NT2/D1 (cell line): Measurements from ENCODE around the gene PCBP2.

Experiments used
- YY1 ChIP-seq: IDR thresholded peaks from 2 replicates; pipeline ENCODE4 v1.6.1; 2011; ENCODE audit not compliant: insufficient read length, insufficient read depth
- ZNF274 ChIP-seq: IDR thresholded peaks from 2 replicates; pipeline ENCODE4 v1.6.1; 2011; ENCODE audit warnings: mild to moderate bottlenecking, low read depth, low read length

DNA sequence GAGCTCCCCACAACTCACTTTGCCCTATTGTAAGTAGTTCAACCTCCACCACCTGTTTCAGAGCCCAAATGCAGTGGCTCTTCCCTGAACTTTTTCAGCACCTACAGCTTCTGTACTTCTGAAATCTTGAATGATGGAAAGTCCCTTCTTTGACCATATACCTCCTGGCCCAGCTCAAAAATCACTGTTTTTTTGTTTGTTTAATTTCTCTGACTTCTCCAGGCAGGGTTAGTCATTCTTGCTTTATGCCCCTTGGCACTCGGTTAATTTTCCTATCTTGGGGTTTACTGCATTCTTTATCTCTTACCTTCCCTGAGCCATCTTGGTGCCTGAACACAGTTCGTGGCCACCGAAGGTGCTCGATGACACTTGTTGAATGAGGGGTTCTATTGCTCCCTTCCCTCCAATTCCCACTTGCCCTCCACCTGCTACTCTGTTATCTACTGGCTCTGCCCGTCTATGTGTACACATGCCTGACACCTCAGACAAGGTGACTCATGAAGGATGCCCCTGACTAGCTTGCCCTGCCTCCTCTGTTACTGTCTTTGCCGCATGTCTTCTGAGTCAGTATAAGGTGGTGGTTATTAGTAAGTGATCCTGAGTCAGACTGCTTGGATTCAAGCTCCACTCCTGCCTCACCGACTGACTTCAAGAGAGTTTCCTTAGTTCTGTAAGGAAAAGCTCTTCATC, 23.9 kb upstream of the PCBP2 start:
- TF ChIP-seq YY1 (no peak), ZNF274 (no peak)
